Keratinocyte (primary cell): ENCODE data around the gene FN3KRP. TPM values are rescaled to one million over a fixed set of nuclear protein-coding genes. Genes with fewer than 3 reads are reported as not detected.

ENCODE experiments used
- DNase-seq: peaks from one replicate; pipeline ENCODE4 v3.0.0-alpha.2; 2011; ENCODE audit warnings: low read depth, missing footprints, low spot score
- FAIRE-seq: peaks from 2 replicates; lab custom pipeline; 2011; peaks lifted over from hg19 to GRCh38; lab: Jason Lieb, UNC
- H2AFZ ChIP-seq: 2 replicates; pipeline ENCODE4 v1.6.0; 2012; ENCODE audit warnings: low read length, control low read depth, inconsistent platforms; ENCODE audit not compliant: control insufficient read depth
- H3K27ac ChIP-seq: 2 replicates; pipeline ENCODE4 v1.5.1; 2011; ENCODE audit warnings: low read length; ENCODE audit not compliant: control insufficient read depth, insufficient read depth
- H3K27me3 ChIP-seq: 3 replicates; pipeline ENCODE4 v1.6.0; 2011; ENCODE audit warnings: low read length; ENCODE audit not compliant: control insufficient read depth, insufficient read depth; ENCODE audit errors: extremely low read depth
- H3K36me3 ChIP-seq, 2 experiments: 2 replicates in 1 of 2; 3 replicates in 1 of 2; pipeline ENCODE4 v1.5.1; 2011; ENCODE audit warnings: low read length in 2 of 2, mild to moderate bottlenecking in 1 of 2; ENCODE audit not compliant: control insufficient read depth in 2 of 2, insufficient read depth in 2 of 2; ENCODE audit errors: extremely low read depth in 1 of 2
- H3K4me1 ChIP-seq: 3 replicates; pipeline ENCODE4 v1.5.1; 2011; ENCODE audit warnings: low read length; ENCODE audit not compliant: control insufficient read depth, insufficient read depth; ENCODE audit errors: extremely low read depth
- H3K4me2 ChIP-seq: 3 replicates; pipeline ENCODE4 v1.6.0; 2011; ENCODE audit warnings: low read depth, low read length; ENCODE audit not compliant: control insufficient read depth, insufficient read depth; ENCODE audit errors: extremely low read depth
- H3K4me3 ChIP-seq, 3 experiments: fragments of 200-600 bp in 1 of 3; sonication (generic) in 1 of 3; 2 replicates in 2 of 3; 3 replicates in 1 of 3; pipeline ENCODE4 v1.5.1; 2011 to 2016; ENCODE audit warnings: low read length in 3 of 3, mild to moderate bottlenecking in 3 of 3, control low read depth in 2 of 3, inconsistent platforms in 1 of 3, low read depth in 1 of 3, mixed read lengths in 1 of 3, mixed run types in 1 of 3, moderate library complexity in 1 of 3; ENCODE audit not compliant: control insufficient read depth in 2 of 3, insufficient read depth in 2 of 3; ENCODE audit errors: extremely low read depth in 1 of 3
- H3K79me2 ChIP-seq: 2 replicates; pipeline ENCODE4 v1.6.0; 2012; ENCODE audit warnings: low read length; ENCODE audit not compliant: control insufficient read depth, insufficient read depth
- H3K9ac ChIP-seq: 3 replicates; pipeline ENCODE4 v1.6.0; 2011; ENCODE audit warnings: low read length; ENCODE audit not compliant: control insufficient read depth, insufficient read depth; ENCODE audit errors: extremely low read depth
- H3K9me1 ChIP-seq: 3 replicates; pipeline ENCODE4 v1.6.0; 2011; ENCODE audit warnings: low read length; ENCODE audit not compliant: control insufficient read depth, insufficient read depth; ENCODE audit errors: extremely low read depth
- H3K9me3 ChIP-seq: 2 replicates; pipeline ENCODE4 v1.5.1; 2012; ENCODE audit warnings: low read depth, low read length; ENCODE audit not compliant: control insufficient read depth
- H4K20me1 ChIP-seq: 3 replicates; pipeline ENCODE4 v1.6.0; 2011; ENCODE audit warnings: low read length; ENCODE audit not compliant: control insufficient read depth, insufficient read depth; ENCODE audit errors: extremely low read depth
- EZH2 ChIP-seq: IDR thresholded peaks from one replicate; pipeline ENCODE4 v1.6.1; 2012; ENCODE audit warnings: inconsistent platforms, mild to moderate bottlenecking, low read length, moderate library complexity
- dilution Hi-C: fragments of 300-500 bp; cut with MboI; formaldehyde crosslinking; loops from one replicate; pipeline ENCODE4 v1.7.0; 2020; ENCODE audit warnings: low sequenced_read_pairs; ENCODE audit not compliant: extremely low pct_ligation_motif_present
- polyA plus RNA-seq, 5 experiments: library from polyadenylated mRNA; depleted of rRNA in 3 of 5; stranded (reverse) in 3 of 5; stranded (forward) in 1 of 5; unstranded in 1 of 5; fragments of >200 nt; gene quantifications; 1 replicate in 1 of 5; 2 replicates in 3 of 5; 3 replicates in 1 of 5; pipeline versions ENCODE4 v1.2.1 to v1.2.3, GENCODE V29; 2011 to 2012; ENCODE audit warnings: missing spikeins in 2 of 5, low read depth in 1 of 5, low replicate concordance in 1 of 5
- TF ChIP-seq, protein P1 (sequence below), 3 experiments: IDR thresholded peaks in 1 of 3; conservative IDR thresholded peaks in 1 of 3; optimal IDR thresholded peaks in 1 of 3; 2 replicates in 2 of 3; 3 replicates in 1 of 3; pipeline versions ENCODE3 to v1.5.1; 2011; ENCODE audit warnings: low read length in 3 of 3, mild to moderate bottlenecking in 3 of 3, moderate library complexity in 2 of 3, control low read depth in 1 of 3, inconsistent platforms in 1 of 3; ENCODE audit not compliant: insufficient read depth in 2 of 3; ENCODE audit errors: extremely low read depth in 1 of 3

FN3KRP gene
- polyA plus RNA-seq, 1 donor (not counting 4 experiments of a cell fraction or from before 2014, with no cell fraction given), result 25.7 TPM

DNA sequence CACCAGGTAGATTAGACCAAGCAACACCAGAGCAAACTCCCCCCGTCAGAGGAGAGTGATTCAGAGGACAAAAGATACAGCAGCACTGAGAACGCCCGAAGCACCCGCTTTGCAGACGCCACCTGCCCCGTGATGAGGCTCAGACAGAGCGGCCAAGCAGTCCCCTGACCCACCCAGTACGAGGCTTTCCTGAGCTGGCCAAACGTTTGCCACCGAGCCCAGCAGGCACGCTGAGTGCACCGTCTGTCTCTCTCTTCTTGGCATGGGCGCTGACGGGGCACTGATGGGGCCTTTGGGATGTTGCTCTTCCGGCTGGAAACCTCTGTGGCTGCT lies 48.9 kb upstream of the FN3KRP start:
- Histone ChIP-seq H4K20me1 (no peaks in the 10 kb centered on the region), H3K9ac (no peak overlapping the region), H3K9me3 (no peaks in the 10 kb centered on the region), H3K36me3 (no peaks in the 10 kb centered on the region), H3K4me1 (peaks cover 2% of the 10 kb centered on the region), H3K9me1 (no peaks in the 10 kb centered on the region), H3K27ac (no peak overlapping the region), H2AFZ (no peak overlapping the region), H3K27me3 (no peaks in the 10 kb centered on the region), H3K4me2 (no peak overlapping the region), H3K4me3 (no peak overlapping the region), H3K79me2 (no peaks in the 10 kb centered on the region)
- FAIRE-seq (no peak), DNase-seq (no peak)
- dilution Hi-C loops, result no loop called here
- TF ChIP-seq, protein P1, sequence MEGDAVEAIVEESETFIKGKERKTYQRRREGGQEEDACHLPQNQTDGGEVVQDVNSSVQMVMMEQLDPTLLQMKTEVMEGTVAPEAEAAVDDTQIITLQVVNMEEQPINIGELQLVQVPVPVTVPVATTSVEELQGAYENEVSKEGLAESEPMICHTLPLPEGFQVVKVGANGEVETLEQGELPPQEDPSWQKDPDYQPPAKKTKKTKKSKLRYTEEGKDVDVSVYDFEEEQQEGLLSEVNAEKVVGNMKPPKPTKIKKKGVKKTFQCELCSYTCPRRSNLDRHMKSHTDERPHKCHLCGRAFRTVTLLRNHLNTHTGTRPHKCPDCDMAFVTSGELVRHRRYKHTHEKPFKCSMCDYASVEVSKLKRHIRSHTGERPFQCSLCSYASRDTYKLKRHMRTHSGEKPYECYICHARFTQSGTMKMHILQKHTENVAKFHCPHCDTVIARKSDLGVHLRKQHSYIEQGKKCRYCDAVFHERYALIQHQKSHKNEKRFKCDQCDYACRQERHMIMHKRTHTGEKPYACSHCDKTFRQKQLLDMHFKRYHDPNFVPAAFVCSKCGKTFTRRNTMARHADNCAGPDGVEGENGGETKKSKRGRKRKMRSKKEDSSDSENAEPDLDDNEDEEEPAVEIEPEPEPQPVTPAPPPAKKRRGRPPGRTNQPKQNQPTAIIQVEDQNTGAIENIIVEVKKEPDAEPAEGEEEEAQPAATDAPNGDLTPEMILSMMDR (optimal IDR thresholded peaks at IDR 0.05 in 1 of 3, IDR thresholded peaks at IDR 0.05 in 1 of 3, conservative IDR thresholded peaks at IDR 0.05 in 1 of 3; ENCODE audit: extremely low read depth in 1 of 3, insufficient read depth in 2 of 3, low read length in 3 of 3), result no peak
- TF ChIP-seq EZH2, result no peak

DNA sequence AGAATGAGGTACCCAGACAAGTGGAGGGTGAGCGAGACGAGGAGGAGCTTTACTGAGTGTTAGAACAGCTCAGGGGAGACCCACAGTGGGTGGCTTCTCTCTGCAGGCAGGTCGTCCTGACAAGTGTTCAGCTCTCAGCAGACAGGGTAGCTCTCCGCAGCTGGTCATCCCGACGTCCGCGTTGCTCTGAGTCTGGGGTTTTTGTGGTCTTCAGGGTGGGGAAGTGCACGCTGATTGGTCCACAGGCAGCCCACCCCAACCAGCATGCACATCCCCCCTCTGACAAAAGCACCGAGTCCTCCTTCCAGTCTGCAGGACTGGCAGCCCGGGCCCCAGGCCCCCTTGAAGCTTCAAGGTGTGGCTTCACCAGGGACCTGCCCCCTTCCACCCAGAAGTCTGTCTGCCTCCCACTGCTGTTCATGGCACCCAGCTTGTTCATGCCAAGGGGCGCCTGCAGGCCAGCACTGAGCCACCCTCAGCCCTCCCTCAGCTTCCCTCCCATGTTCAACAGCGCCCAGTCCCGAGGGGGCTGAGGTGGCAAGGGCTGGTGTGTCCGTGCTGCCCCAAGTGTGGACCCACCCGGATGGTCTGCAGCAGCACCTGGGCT lies 48.4 kb upstream of the FN3KRP start:
- H2AFZ ChIP-seq, result no peak overlapping the region
- H3K27ac ChIP-seq, result no peak overlapping the region
- H3K9me1 ChIP-seq, result no peaks in the 10 kb centered on the region
- H3K4me1 ChIP-seq, result peaks cover 2% of the 10 kb centered on the region
- H3K4me2 ChIP-seq, result no peak overlapping the region
- FAIRE-seq, result no peak
- H3K79me2 ChIP-seq, result no peaks in the 10 kb centered on the region
- no peak for DNase-seq
- H3K9ac ChIP-seq, result no peak overlapping the region
- no peak for TF ChIP-seq EZH2
- TF ChIP-seq, protein P1 (optimal IDR thresholded peaks at IDR 0.05 in 1 of 3, IDR thresholded peaks at IDR 0.05 in 1 of 3, conservative IDR thresholded peaks at IDR 0.05 in 1 of 3; ENCODE audit: extremely low read depth in 1 of 3, insufficient read depth in 2 of 3, low read length in 3 of 3), result no peak
- H3K36me3 ChIP-seq, result no peaks in the 10 kb centered on the region
- H3K9me3 ChIP-seq, result no peaks in the 10 kb centered on the region
- H3K27me3 ChIP-seq, result no peaks in the 10 kb centered on the region
- H3K4me3 ChIP-seq, result no peak overlapping the region
- H4K20me1 ChIP-seq, result no peaks in the 10 kb centered on the region
- dilution Hi-C loops, result no loop called here
